Vagina (tissue), 2 donors: ENCODE data around the gene SLC25A44. TPM values are rescaled to one million over a fixed set of nuclear protein-coding genes. Genes with fewer than 3 reads are reported as not detected.

Experiments used
- DNase-seq, 2 donors: peaks; one replicate each; pipeline ENCODE4 v3.0.0-alpha.2; 2017; ENCODE audit errors: extremely low spot score in 2 of 2
- H3K27ac ChIP-seq: fragments of 200-600 bp; sonication (generic); one replicate; pipeline ENCODE4 v1.5.1; 2019
- H3K27me3 ChIP-seq: fragments of 200-600 bp; sonication (generic); one replicate; pipeline ENCODE4 v1.5.1; 2019
- H3K36me3 ChIP-seq, 2 donors: fragments of 200-600 bp; sonication (generic); one replicate each; pipeline ENCODE4 v1.5.1; 2017 to 2019
- H3K4me1 ChIP-seq: fragments of 200-600 bp; sonication (generic); one replicate; pipeline ENCODE4 v1.5.1; 2019
- H3K4me3 ChIP-seq, 2 donors: fragments of 200-600 bp; sonication (generic); 1 replicate in 1 of 2; 2 replicates in 1 of 2; pipeline ENCODE4 v1.5.1; 2016 to 2019
- H3K9me3 ChIP-seq: fragments of 200-600 bp; sonication (generic); one replicate; pipeline ENCODE4 v1.5.1; 2019
- POLR2A ChIP-seq, 2 donors: fragments of 450-650 bp; IDR thresholded peaks; one replicate each; pipeline ENCODE4 v1.6.1; 2017; ENCODE audit warnings: antibody characterized with exemption in 2 of 2, mild to moderate bottlenecking in 2 of 2, moderate library complexity in 2 of 2
- POLR2AphosphoS5 ChIP-seq, 2 donors: sonication (generic); formaldehyde crosslinking; IDR thresholded peaks; one replicate each; pipeline ENCODE4 v1.9.0; 2017; ENCODE audit warnings: antibody characterized with exemption in 2 of 2, mild to moderate bottlenecking in 2 of 2, low read depth in 1 of 2; ENCODE audit not compliant: insufficient read depth in 1 of 2
- intact Hi-C: fragments of 100-400 bp; cut with DNase I; formaldehyde crosslinking; loops from one replicate; pipeline ENCODE4 v1.15.1; 2023
- total RNA-seq: library from RNA; depleted of rRNA; stranded (reverse); fragments of >200 nt; gene quantifications from one replicate; pipeline ENCODE4 v1.2.3, GENCODE V29; 2016
- TF ChIP-seq, protein P1 (sequence below), 3 experiments: fragments of 450-650 bp in 2 of 3; fragments of 200-600 bp in 1 of 3; sonication (generic) in 1 of 3; IDR thresholded peaks; one replicate each; pipeline ENCODE4 v1.5.1; 2017 to 2019; ENCODE audit warnings: antibody characterized with exemption in 3 of 3, mild to moderate bottlenecking in 2 of 3, moderate library complexity in 2 of 3

The SLC25A44 gene
- total RNA-seq, 1 donor from 2014 or later = 14.0 TPM

DNA sequence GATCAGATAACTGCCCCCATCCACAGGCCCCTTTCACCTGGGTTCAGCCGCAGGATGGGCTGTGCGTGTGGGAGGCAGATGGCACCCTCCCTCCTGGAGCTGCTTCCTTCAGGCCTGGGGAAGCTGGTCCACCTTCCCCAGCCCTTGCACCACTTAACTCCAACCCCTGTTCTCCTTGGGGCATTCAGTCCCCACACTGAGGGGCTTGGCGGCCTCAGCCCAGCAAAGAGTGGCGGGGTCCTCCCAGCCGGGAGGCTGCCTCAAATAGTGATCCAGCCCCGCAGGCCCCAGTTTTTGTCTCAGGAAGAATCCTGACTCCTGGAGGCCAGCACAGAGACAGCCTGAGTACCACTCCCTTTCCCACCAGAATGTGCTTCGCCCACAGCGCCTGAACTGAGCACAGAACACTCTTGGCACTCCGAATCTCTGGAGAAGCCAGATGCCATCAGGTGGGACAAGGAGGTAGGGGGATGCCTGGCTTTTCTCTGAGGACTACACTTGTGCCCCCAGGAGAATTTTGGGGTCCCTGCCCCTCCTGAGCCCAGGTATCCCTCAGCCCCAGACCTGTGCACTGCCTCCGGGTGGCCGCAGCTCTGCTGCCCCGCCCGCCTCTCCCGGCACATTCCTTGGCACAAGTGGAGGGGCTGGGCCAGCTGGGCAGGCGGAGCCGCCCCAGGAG, 53.0 kb downstream of the SLC25A44 start:
- Histone ChIP-seq H3K27ac (no peak overlapping the region), H3K27me3 (no peaks in the 10 kb centered on the region), H3K4me3 (no peak overlapping the region), H3K9me3 (no peaks in the 10 kb centered on the region), H3K4me1 (peaks cover 32% of the 10 kb centered on the region), H3K36me3 (peaks cover 0 to 30% of the 10 kb centered on the region in 2 donors)
- DNase-seq = no peak
- intact Hi-C loops = no loop called here
- TF ChIP-seq POLR2AphosphoS5 (IDR thresholded peaks at IDR 0.05; ENCODE audit: insufficient read depth in 1 of 2, low read depth in 1 of 2) = no peak
- no peak for TF ChIP-seq POLR2A (IDR thresholded peaks at IDR 0.05)
- TF ChIP-seq, protein P1, sequence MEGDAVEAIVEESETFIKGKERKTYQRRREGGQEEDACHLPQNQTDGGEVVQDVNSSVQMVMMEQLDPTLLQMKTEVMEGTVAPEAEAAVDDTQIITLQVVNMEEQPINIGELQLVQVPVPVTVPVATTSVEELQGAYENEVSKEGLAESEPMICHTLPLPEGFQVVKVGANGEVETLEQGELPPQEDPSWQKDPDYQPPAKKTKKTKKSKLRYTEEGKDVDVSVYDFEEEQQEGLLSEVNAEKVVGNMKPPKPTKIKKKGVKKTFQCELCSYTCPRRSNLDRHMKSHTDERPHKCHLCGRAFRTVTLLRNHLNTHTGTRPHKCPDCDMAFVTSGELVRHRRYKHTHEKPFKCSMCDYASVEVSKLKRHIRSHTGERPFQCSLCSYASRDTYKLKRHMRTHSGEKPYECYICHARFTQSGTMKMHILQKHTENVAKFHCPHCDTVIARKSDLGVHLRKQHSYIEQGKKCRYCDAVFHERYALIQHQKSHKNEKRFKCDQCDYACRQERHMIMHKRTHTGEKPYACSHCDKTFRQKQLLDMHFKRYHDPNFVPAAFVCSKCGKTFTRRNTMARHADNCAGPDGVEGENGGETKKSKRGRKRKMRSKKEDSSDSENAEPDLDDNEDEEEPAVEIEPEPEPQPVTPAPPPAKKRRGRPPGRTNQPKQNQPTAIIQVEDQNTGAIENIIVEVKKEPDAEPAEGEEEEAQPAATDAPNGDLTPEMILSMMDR (IDR thresholded peaks at IDR 0.05) = no peak

DNA sequence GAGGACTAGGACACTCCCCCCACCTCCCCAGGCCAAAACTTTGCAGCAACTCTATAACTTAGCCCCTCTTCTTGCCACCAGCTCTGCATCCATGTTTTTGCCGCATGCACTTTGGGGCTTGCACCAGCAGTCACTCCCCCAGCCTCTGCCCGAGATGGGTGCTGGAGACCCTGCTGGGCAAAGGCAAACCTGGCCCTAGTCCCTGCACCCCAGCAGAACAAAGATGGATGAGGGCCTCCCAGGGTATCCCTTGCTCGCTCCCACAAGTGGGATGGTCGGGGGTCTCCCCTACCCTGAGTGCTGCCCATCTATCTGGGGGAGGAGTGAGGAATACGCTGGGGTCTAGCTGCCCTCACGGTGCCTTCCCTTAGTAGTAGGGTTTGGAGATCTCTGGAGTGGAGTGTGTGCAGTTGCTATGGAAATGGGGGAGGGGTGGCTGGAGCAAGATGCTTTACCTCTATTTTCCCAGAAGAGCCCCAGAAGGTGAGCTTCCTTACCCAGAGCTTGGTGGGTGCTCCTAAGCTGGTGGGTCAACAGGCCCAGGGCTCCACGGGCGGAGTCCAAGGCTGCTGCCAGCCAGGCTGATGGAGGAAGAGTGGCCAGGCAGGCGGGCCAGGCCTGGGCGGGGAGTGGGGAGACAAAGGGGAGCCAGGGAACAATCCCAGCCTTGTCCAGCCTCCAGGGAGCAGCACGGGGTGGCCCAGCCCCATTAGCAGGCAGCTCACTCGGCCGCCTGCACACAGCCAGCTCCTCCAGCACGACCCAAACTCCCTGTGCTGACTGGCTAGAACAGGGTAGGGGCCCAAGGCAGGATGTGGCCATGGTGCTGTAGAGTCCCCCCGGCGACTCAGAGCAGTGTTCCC, 53.8 kb downstream of the SLC25A44 start, which contains the start of gene PAQR6:
Gene PAQR6, minus strand, starts transcription at position 597 of the 863 bp plus-strand sequence. CDS start 1,325 bp downstream, outside the sequence.
- Histone ChIP-seq H3K9me3 (no peaks in the 10 kb centered on the region), H3K4me1 (peaks cover 32% of the 10 kb centered on the region), H3K36me3 (peaks cover 0 to 37% of the 10 kb centered on the region in 2 donors), H3K27me3 (no peaks in the 10 kb centered on the region), H3K27ac (no peak within 1 kb of the TSS), H3K4me3 (no peak within 1 kb of the TSS)
- no peak for DNase-seq
- TF ChIP-seq POLR2AphosphoS5 (IDR thresholded peaks at IDR 0.05; ENCODE audit: insufficient read depth in 1 of 2, low read depth in 1 of 2) (no peak), POLR2A (IDR thresholded peaks at IDR 0.05) (no peak)
- TF ChIP-seq, protein P1 (IDR thresholded peaks at IDR 0.05) = no peak
- intact Hi-C loops = no loop called here

DNA sequence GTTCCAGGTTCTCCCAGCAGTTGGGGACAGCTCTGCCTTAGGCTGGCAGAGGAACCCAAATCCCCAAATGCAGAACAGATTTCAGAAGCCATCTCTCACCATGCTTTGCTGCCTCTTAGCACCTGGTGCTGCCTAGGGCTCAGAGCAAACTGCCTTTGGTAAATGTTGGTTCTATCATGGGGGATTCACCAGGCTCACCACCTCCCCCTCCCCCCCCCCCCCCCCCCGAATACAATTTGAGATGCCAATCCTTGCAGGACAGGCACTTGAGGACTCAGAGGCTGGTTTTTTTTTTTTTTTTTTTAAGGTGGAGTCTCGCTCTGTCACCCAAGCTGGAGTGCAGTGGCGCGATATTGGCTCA, 54.4 kb downstream of the SLC25A44 start:
- intact Hi-C loops = no loop called here
- Histone ChIP-seq H3K36me3 (peaks cover 0 to 43% of the 10 kb centered on the region in 2 donors), H3K27ac (no peak overlapping the region), H3K4me3 (no peak overlapping the region), H3K4me1 (peaks cover 32% of the 10 kb centered on the region), H3K27me3 (no peaks in the 10 kb centered on the region), H3K9me3 (no peaks in the 10 kb centered on the region)
- DNase-seq = no peak
- no peak for TF ChIP-seq POLR2AphosphoS5 (IDR thresholded peaks at IDR 0.05; ENCODE audit: insufficient read depth in 1 of 2, low read depth in 1 of 2)
- no peak for TF ChIP-seq POLR2A (IDR thresholded peaks at IDR 0.05)
- TF ChIP-seq, protein P1 (IDR thresholded peaks at IDR 0.05) = no peak

DNA sequence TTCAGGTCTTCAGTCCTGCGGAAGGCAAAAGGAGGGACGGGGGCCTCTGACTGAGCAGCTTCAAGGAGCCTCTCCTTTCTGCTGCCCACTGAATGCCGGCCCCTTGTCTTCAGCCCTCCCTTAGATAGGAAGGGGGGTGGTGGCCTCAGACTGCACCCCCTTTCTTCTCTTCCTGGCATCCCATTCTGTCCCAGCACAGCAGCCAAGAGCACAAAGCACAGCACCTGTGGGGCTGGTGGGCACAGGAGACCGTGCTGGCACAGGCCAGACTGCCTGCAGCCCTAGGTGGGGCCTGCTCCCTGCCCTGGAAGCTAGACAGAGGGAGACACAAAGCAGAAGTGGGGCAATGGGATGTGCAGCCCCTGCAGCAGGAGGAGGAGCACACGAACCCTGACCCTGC, 55.7 kb downstream of the SLC25A44 start:
- H3K4me3 ChIP-seq = no peak overlapping the region
- TF ChIP-seq POLR2AphosphoS5 (IDR thresholded peaks at IDR 0.05; ENCODE audit: insufficient read depth in 1 of 2, low read depth in 1 of 2) (no peak), POLR2A (IDR thresholded peaks at IDR 0.05) (no peak)
- TF ChIP-seq, protein P1 (IDR thresholded peaks at IDR 0.05) = no peak
- H3K27ac ChIP-seq = no peak overlapping the region
- no peak for DNase-seq
- no peaks in the 10 kb centered on the region for H3K9me3 ChIP-seq
- intact Hi-C loops = no loop called here
- peaks cover 32% of the 10 kb centered on the region for H3K4me1 ChIP-seq
- H3K27me3 ChIP-seq = no peaks in the 10 kb centered on the region
- peaks cover 0 to 54% of the 10 kb centered on the region in 2 donors for H3K36me3 ChIP-seq
